HG02840 (cell line): ENCODE results near the gene CCDC12.
"Not testable (repeated sequence)": the region's sequence is repeated elsewhere in the genome, so short reads cannot be mapped to it uniquely, and the experiment has no call there.

Experiments used
- ATAC-seq: cut with Tn5 transposase; IDR thresholded peaks from one replicate; pipeline ENCODE4 v1.9.1; 2021; ENCODE audit warnings: mild to moderate bottlenecking, moderate library complexity, moderate number of reproducible peaks; ENCODE audit not compliant: unreplicated experiment, low FRiP score

The CCDC12 gene

GRCh38 chr3:46984591-46985459, 8.3 kb upstream of the CCDC12 start:
- ATAC-seq: no peak

- ATAC-seq: no peak
Measured at GRCh38 chr3:46982546-46982945, 6.0 kb upstream of the CCDC12 start.

- no peak for ATAC-seq
Measured at GRCh38 chr3:46981932-46982471, 5.5 kb upstream of the CCDC12 start.

- ATAC-seq: no peak
Measured at GRCh38 chr3:46979958-46980497, 3.5 kb upstream of the CCDC12 start.

- peak; percentile 61 for ATAC-seq
Measured at GRCh38 chr3:46978985-46979944, 2.7 kb upstream of the CCDC12 start, which contains the start of gene NBEAL2. Gene NBEAL2 (plus strand): TSS chr3:46979666. CDS start chr3:46979862, 196 bp downstream.

- ATAC-seq: no peak
Measured at GRCh38 chr3:46978381-46978780, 1.8 kb upstream of the CCDC12 start.

- no peak for ATAC-seq
Measured at GRCh38 chr3:46977811-46978195, 1.3 kb upstream of the CCDC12 start.

GRCh38 chr3:46974421-46975171, 1.9 kb downstream of the CCDC12 start:
- no peak for ATAC-seq

- no peak for ATAC-seq
Measured at GRCh38 chr3:46972396-46972795, 4.1 kb downstream of the CCDC12 start.

- ATAC-seq: no peak
Measured at GRCh38 chr3:46971742-46972141, 4.8 kb downstream of the CCDC12 start.

GRCh38 chr3:46971151-46971550, 5.4 kb downstream of the CCDC12 start:
- ATAC-seq: no peak

GRCh38 chr3:46970391-46971091, 6.0 kb downstream of the CCDC12 start:
- no peak for ATAC-seq

- ATAC-seq: no peak
Measured at GRCh38 chr3:46968783-46969428, 7.6 kb downstream of the CCDC12 start.

- no peak for ATAC-seq
Measured at GRCh38 chr3:46966811-46967210, 9.7 kb downstream of the CCDC12 start.

GRCh38 chr3:46965151-46965550, 11.4 kb downstream of the CCDC12 start:
- ATAC-seq: no peak

GRCh38 chr3:46964038-46964590, 12.4 kb downstream of the CCDC12 start:
- ATAC-seq: not testable (repeated sequence)

- no peak for ATAC-seq
Measured at GRCh38 chr3:46962990-46963389, 13.6 kb downstream of the CCDC12 start.

GRCh38 chr3:46962427-46962826, 14.1 kb downstream of the CCDC12 start:
- ATAC-seq: no peak
